Activated T-cell treated with anti-CD3 and anti-CD28 coated beads, Interleukin-2, amount 50 U/mL, for 4 hours (primary cell): ENCODE data around the gene WIZ. TPM values are rescaled to one million over a fixed set of nuclear protein-coding genes. Genes with fewer than 3 reads are reported as not detected.
"Not testable (repeated sequence)": the region's sequence is repeated elsewhere in the genome, so short reads cannot be mapped to it uniquely, and the experiment has no call there.

ENCODE experiments used
- ATAC-seq, 2 donors: fragments of 200-7000 bp; cut with Tn5 transposase; one replicate each; pipeline ENCODE4 v1.10.0; 2021
- DNase-seq: peaks from one replicate; pipeline ENCODE4 v3.0.0-alpha.2; 2020
- H3K27me3 Mint-ChIP-seq: one replicate; pipeline ENCODE4 v1.8.0; 2021; ENCODE audit warnings: low read depth, mixed read lengths
- H3K36me3 Mint-ChIP-seq: one replicate; pipeline ENCODE4 v1.8.0; 2022; ENCODE audit warnings: mixed read lengths; ENCODE audit not compliant: insufficient read depth
- H3K4me1 Mint-ChIP-seq: one replicate; pipeline ENCODE4 v1.8.0; 2021; ENCODE audit warnings: low read depth, mixed read lengths
- H3K4me3 Mint-ChIP-seq: one replicate; pipeline ENCODE4 v1.8.0; 2021; ENCODE audit warnings: mild to moderate bottlenecking, moderate library complexity, mixed read lengths
- H3K9me3 Mint-ChIP-seq: one replicate; pipeline ENCODE4 v1.8.0; 2021; ENCODE audit warnings: mixed read lengths
- total RNA-seq, 3 donors: library from RNA; stranded (reverse); gene quantifications; one replicate each; pipeline ENCODE4 v1.2.1, GENCODE V29; 2021

Gene WIZ
- total RNA-seq, 3 donors from 2014 or later, result 50.5 to 54.4 (median 53.8) TPM

DNA sequence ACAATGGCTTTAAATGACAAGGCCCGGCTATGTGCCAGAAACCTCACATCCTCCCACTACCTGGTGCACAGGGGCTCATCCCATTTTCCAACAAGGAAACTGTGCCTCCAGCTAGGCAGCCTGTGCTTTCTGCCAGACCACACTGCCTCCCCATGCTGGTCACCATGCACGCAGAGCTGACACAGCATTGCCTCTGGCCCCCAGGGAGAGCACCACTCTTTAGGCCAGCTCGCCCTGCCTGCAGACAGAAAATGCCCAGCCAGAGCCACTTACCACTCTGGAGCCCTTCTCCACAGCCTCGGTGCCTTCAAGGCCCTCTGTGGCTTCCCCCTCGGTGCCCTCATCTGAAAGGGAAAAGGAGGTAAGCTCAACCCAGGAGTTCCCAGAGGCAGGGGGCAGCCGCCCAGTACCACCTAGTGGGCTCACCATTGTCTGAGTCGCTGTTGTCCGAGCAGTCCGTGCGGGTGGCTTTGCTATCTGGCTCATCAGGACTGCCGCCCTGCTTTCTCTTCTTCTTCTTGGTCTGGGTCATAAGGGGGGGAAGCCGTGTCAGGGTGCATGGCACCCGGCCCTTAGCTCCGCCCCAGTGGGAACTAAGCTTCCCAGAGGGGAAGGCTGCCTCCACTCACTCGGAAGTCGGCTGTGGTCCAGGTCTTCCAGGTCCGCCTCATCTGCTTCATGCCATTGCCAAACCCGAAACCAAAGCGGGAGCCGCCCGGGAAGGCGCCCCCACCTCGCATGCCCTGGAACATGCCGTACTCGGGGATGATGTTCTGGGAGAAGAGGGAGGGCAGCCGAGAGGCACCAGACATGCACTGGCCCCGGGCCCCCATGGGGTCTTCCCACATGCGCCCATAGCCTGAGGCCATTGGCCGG lies 49.0 kb downstream of the WIZ start:
- no peak for DNase-seq
- H3K36me3 Mint-ChIP-seq, result peaks cover 35% of the 10 kb centered on the region
- H3K4me1 Mint-ChIP-seq, result peaks cover 11% of the 10 kb centered on the region
- H3K9me3 Mint-ChIP-seq, result no peaks in the 10 kb centered on the region
- no peaks in the 10 kb centered on the region for H3K27me3 Mint-ChIP-seq
- ATAC-seq, result no peak
- no peak overlapping the region for H3K4me3 Mint-ChIP-seq

DNA sequence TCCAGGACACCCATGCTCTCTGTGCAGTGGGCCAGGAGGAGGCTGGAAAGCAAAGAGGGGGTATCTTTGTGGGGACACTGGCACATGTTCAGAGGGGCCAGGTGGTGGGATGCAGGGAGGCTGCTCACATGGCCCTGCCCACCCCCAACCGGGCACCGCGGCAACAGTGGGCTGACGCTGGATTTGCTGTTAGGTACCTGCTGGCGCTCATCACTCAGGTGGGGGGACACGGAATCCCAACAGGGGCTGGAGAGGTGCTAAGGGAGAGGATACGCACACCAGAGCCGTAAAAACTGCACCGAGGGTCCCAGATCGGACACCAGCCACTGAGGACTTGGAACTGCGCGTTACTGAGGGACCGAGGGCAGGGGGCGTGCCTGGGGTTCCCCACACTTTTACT lies 50.1 kb downstream of the WIZ start:
- Mint-ChIP-seq H3K27me3 (no peaks in the 10 kb centered on the region), H3K4me3 (no peak overlapping the region), H3K4me1 (peaks cover 6% of the 10 kb centered on the region), H3K9me3 (no peaks in the 10 kb centered on the region), H3K36me3 (peaks cover 34% of the 10 kb centered on the region)
- no peak for DNase-seq
- ATAC-seq, result no peak

DNA sequence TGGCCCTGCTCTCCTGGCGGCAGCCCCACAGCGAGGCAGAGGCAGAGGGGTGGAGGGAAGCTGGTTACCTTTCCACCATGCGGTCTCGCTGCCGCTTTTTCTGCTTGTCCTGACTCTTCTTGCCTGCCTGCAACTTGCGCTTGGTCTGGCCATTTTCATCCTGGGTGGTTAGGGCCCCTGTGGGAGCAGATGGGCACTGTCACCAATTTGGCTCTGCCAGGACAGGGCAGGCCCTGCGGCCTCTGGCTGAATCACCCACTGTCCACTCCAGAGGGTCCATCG lies 50.6 kb downstream of the WIZ start:
- ATAC-seq, result no peak
- H3K9me3 Mint-ChIP-seq, result no peaks in the 10 kb centered on the region
- no peaks in the 10 kb centered on the region for H3K27me3 Mint-ChIP-seq

DNA sequence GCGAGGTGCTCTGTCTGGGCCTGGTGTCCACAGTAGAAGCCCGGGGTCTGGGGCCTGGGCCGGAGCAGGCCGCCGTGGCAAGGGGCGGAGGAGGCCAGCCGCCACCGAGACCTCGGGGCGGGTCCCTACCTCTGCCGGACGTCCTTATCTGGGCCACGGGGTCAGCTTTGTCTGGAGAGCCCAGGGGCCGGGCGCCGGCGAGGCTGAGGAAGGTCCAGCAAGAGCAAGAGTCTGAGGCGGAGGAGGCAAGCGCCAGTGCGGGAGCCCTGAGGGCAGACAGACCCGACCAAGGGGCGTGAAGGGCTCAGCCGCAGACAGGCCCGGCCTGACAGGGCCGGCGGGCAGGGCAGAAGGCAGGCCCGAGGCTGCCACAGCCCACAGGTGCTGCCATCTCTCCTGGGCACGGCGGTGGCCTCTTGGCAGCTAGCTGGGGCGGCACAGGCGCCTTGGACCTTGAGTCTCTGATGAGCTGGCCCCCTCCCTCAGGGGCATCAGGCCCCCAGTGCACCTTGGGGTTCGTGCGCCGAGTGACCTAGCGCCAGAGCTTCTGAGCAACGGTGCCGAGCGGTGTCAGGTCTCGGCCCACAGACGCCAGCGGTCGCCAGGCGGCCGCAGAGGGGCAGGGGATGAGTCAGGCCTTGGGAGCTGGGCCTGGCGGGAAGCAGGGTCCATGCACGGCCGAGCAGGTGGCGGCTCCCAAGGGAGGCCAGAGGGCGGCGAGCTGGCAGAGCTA lies 51.1 kb downstream of the WIZ start:
- ATAC-seq (no peak), DNase-seq (no peak)
- no peaks in the 10 kb centered on the region for H3K9me3 Mint-ChIP-seq
- peaks cover 37% of the 10 kb centered on the region for H3K36me3 Mint-ChIP-seq
- no peaks in the 10 kb centered on the region for H3K4me1 Mint-ChIP-seq
- H3K27me3 Mint-ChIP-seq, result no peaks in the 10 kb centered on the region
- H3K4me3 Mint-ChIP-seq, result no peak overlapping the region

More for the DNA sequence above, 50.6 kb downstream of the WIZ start:
- DNase-seq, result no peak
- peaks cover 33% of the 10 kb centered on the region for H3K36me3 Mint-ChIP-seq
- peaks cover 1% of the 10 kb centered on the region for H3K4me1 Mint-ChIP-seq
- H3K4me3 Mint-ChIP-seq, result no peak overlapping the region

DNA sequence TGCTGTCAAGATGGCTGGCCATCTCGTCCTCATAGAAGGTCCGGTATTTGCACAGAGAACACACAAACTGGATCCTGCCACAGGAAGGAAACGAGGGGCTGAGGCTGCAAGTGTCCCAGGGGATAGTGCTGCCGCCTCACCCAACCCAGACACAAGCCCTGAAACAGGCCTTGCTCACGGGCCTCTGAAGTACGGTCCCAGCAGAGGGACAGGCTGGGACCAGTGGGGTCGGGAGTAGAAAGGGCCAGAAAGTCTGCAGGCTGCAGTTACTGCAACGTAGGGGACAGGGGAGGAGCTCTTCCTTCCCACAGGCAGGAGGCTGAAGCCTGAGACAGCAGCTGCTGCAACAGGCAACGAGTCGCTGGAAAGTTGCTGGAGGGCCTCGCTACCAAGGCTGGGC lies 52.0 kb downstream of the WIZ start:
- Mint-ChIP-seq H3K4me1 (no peaks in the 10 kb centered on the region), H3K4me3 (no peak overlapping the region), H3K27me3 (no peaks in the 10 kb centered on the region), H3K9me3 (no peaks in the 10 kb centered on the region), H3K36me3 (peaks cover 40% of the 10 kb centered on the region)
- ATAC-seq, result no peak
- DNase-seq, result no peak

DNA sequence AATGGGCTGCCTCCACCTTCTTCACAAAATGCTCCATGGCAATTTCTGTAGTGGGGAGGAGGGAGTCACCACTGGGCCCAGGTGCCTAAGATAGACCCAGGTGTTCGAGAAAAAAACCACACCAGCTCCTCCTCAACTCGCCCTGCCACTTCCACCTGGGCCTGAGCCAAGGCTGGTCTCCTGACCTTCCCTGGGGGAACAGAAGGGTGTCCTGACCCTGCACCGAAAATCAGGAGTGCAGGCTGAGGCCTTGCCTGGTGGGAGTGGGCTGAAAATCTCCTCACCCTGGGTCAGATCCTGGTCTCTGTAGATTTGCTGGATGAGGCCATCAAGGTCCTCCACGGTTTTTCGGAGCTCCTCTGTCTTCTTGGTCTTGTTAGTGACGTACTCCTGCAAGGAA lies 52.5 kb downstream of the WIZ start:
- H3K4me1 Mint-ChIP-seq, result no peaks in the 10 kb centered on the region
- ATAC-seq (no peak), DNase-seq (no peak)
- H3K9me3 Mint-ChIP-seq, result no peaks in the 10 kb centered on the region
- no peaks in the 10 kb centered on the region for H3K27me3 Mint-ChIP-seq
- H3K36me3 Mint-ChIP-seq, result peaks cover 40% of the 10 kb centered on the region
- no peak overlapping the region for H3K4me3 Mint-ChIP-seq

DNA sequence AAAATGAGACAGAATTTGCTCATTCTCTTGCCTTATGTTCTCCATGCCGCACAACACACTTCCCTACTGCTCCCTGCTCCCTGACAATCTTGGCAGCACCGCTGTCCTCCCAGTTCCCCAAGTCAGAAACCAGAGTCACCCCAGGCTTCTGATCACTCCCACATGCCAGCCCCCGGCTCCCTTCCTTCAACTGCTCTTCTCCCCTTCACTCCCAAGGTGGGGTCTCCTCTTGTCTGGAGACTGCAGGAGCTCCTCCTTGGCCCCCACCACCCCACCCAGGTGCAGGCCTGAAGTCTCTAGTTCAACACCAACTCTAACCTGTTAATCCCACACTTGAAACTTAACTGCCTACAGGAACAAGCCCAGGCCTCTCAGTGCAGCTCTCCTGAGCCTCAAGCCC lies 53.3 kb downstream of the WIZ start:
- ATAC-seq (no peak), DNase-seq (no peak)
- no peaks in the 10 kb centered on the region for H3K27me3 Mint-ChIP-seq
- no peaks in the 10 kb centered on the region for H3K4me1 Mint-ChIP-seq
- peaks cover 40% of the 10 kb centered on the region for H3K36me3 Mint-ChIP-seq
- no peak overlapping the region for H3K4me3 Mint-ChIP-seq
- H3K9me3 Mint-ChIP-seq, result no peaks in the 10 kb centered on the region

DNA sequence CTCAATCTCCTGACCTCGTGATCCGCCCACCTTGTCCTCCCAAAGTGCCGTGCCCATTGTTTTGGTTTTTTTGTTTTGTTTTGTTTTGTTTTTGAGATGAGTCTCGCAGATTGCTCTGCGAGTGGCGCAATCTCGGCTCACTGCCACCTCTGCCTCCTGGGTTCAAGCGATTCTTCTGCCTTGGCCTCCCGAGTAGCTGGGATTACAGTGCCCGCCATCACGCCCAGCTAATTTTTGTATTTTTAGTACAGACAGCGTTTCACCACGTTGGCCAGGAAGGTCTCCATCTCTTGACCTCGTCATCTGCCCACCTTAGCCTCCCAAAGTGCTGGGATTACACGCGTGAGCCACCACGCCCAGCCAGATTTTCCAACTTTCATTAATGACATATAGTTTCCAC lies 54.5 kb downstream of the WIZ start:
- not testable (repeated sequence) for DNase-seq, H3K27me3 Mint-ChIP-seq, H3K4me1 Mint-ChIP-seq, H3K4me3 Mint-ChIP-seq, ATAC-seq, H3K9me3 Mint-ChIP-seq
- peaks cover 41% of the 10 kb centered on the region for H3K36me3 Mint-ChIP-seq

DNA sequence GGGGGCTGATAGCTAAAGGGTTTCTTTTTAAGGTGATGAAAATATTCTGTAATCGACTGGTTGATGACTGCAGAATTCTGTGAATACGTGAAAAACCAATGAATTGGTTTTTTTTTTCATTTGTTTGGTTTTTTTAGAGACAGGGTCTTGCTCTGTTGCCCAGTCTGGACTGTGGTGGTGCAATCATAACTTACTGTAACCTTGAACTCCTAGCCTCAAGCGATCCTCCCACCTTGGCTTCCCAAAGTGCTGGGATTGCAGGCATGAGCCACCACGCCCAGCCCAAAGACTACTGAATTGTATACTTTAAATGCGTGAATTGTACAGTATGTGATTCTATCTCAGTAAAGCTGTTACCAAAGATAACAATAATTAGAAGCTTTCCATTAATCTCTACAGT lies 55.3 kb downstream of the WIZ start:
- no peak for DNase-seq
- H3K27me3 Mint-ChIP-seq, result no peaks in the 10 kb centered on the region
- H3K9me3 Mint-ChIP-seq, result no peaks in the 10 kb centered on the region
- no peak overlapping the region for H3K4me3 Mint-ChIP-seq
- peaks cover 3% of the 10 kb centered on the region for H3K4me1 Mint-ChIP-seq
- ATAC-seq, result no peak
- H3K36me3 Mint-ChIP-seq, result peaks cover 39% of the 10 kb centered on the region

DNA sequence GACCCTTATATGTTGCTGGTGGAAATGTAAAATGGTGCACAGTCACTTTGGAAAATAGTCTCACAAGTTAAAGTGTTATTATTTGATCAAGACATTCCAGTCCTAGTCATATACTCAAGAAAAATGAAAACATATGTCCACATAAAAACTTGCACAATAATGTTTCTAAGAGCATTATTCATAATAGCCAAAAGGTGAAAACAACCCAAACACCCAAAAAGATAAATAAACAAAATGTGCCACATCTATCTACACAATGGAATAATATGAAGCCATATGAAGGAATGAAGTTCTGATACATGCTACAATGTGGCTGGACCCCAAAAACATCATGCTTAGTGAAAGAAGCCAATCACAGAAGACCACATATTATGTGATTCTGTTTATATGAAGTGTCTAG lies 55.8 kb downstream of the WIZ start:
- H3K4me3 Mint-ChIP-seq, result no peak overlapping the region
- ATAC-seq (no peak), DNase-seq (no peak)
- peaks cover 3% of the 10 kb centered on the region for H3K4me1 Mint-ChIP-seq
- H3K27me3 Mint-ChIP-seq, result no peaks in the 10 kb centered on the region
- no peaks in the 10 kb centered on the region for H3K9me3 Mint-ChIP-seq
- H3K36me3 Mint-ChIP-seq, result peaks cover 42% of the 10 kb centered on the region

DNA sequence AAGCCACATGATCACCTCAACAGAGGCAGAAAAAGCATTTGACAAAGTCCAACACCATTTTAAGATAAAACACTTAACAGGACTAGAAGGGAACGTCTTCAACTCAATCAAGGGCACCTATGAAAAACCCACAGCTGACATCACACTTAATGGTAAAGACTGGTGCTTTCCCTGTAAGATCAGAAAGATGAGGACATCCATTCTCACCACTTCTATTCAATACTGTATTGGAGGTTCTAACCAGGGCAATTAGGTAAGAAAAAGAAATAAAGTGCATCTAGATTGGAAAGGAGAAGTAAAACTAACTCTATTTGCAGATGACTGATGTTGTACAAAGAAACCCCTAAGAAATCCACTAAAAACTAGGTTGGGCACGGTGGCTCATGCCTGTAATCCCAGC lies 58.9 kb downstream of the WIZ start:
- peaks cover 3% of the 10 kb centered on the region for H3K4me1 Mint-ChIP-seq
- H3K4me3 Mint-ChIP-seq, result no peak overlapping the region
- H3K9me3 Mint-ChIP-seq, result no peaks in the 10 kb centered on the region
- no peak for ATAC-seq
- no peak for DNase-seq
- H3K36me3 Mint-ChIP-seq, result peaks cover 18% of the 10 kb centered on the region
- H3K27me3 Mint-ChIP-seq, result no peaks in the 10 kb centered on the region

DNA sequence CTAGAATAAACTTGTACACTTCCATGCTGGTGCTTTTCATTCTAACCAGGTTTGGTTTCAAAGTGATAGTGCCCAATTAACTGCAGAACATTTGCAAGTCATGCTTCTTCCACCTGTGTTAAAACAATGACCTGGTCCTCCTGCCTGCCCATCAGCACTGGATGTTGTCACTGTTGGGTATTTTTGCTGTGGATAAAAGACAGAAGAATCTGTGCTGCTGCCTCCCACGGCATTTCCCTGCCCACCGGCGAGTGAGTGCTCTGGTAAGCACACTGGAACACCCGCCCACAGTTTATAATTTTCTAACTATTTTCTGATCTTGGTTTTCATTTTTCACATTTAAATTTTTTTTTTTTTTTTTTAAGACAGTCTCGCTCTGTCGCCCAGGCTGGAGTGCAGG lies 67.9 kb downstream of the WIZ start:
- Mint-ChIP-seq H3K36me3 (no peaks in the 10 kb centered on the region), H3K4me3 (no peak overlapping the region), H3K9me3 (no peaks in the 10 kb centered on the region), H3K4me1 (peaks cover 33% of the 10 kb centered on the region), H3K27me3 (no peaks in the 10 kb centered on the region)
- ATAC-seq (no peak), DNase-seq (no peak)

DNA sequence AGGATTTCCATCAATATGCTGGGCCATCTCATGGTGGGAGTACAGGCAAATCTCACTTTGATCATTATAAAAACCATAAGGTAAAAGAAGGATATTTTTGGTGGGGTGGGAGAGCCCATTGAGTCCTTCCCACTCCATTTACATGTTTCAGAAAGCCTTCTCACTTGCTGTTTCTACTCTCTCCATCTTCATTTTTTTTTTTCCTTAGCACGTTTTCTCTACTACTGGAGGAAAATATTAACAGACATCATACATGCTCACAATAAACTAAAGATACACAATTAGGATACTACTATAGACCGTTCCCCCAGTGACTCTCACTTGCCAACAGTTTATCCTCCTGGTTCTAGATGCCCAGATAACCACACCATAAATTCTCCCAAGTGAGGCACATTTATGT lies 68.3 kb downstream of the WIZ start:
- H3K27me3 Mint-ChIP-seq, result no peaks in the 10 kb centered on the region
- H3K4me1 Mint-ChIP-seq, result peaks cover 37% of the 10 kb centered on the region
- no peaks in the 10 kb centered on the region for H3K9me3 Mint-ChIP-seq
- ATAC-seq, result no peak
- H3K36me3 Mint-ChIP-seq, result no peaks in the 10 kb centered on the region
- peak overlapping the region; percentile 83 for H3K4me3 Mint-ChIP-seq
- no peak for DNase-seq

DNA sequence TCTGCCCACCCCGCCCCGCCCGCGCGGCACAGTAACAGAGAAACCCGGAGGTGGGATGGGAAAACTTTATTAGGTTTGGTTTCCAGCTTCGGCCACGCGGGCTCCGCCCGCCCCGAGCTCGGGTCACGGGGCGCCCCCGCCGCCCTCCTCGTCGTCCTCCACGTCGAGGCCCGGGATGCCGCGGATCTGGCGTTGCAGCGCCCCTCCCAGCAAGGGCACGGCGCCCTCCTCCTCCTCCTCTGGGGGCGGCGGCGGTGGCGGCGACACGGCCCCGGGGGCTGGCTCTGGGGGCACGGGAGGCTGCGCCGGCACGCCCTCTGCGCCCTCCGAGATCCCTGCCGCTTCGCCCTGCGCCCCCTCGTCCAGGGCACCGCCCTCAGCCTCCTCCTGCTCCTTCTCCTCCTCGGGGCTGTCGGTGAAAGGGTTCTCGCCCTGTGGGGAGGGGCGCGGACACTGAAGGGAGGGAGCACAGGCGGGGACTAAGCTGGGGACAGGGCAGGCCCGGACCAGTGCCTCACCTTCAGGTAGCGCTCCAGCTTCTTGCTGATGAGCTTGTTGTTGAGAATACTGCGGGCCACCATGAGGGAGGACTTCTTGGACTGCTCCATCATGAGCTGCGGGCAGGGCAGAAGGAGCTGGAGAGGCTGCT lies 69.6 kb downstream of the WIZ start:
- no peaks in the 10 kb centered on the region for H3K27me3 Mint-ChIP-seq
- no peaks in the 10 kb centered on the region for H3K36me3 Mint-ChIP-seq
- peaks cover 40% of the 10 kb centered on the region for H3K4me1 Mint-ChIP-seq
- DNase-seq (no peak), ATAC-seq (peak; percentile 27 to 38)
- H3K4me3 Mint-ChIP-seq, result peak overlapping the region; percentile 99
- H3K9me3 Mint-ChIP-seq, result no peaks in the 10 kb centered on the region
